Mesendoderm (in vitro differentiated cells): ENCODE data around the gene POMGNT1.

ENCODE experiments used
- DNase-seq: peaks from one replicate; pipeline ENCODE4 v3.0.0; 2013
- H2AK5ac ChIP-seq: 2 replicates; pipeline ENCODE4 v1.6.1; 2013; ENCODE audit warnings: low read length, inconsistent platforms
- H2BK120ac ChIP-seq: 2 replicates; pipeline ENCODE4 v1.6.1; 2013; ENCODE audit warnings: low read depth, mild to moderate bottlenecking, low read length, moderate library complexity, mixed read lengths
- H2BK15ac ChIP-seq: replicated peaks from 2 replicates; pipeline ENCODE4 v1.6.1; 2013; ENCODE audit warnings: low read depth, mild to moderate bottlenecking, moderate library complexity
- H2BK5ac ChIP-seq: 2 replicates; pipeline ENCODE4 v1.6.1; 2013; ENCODE audit warnings: low read length, inconsistent platforms
- H3K18ac ChIP-seq: 2 replicates; pipeline ENCODE4 v1.6.1; 2013; ENCODE audit warnings: mild to moderate bottlenecking, low read length, mixed read lengths
- H3K23ac ChIP-seq: one replicate; pipeline ENCODE4 v1.6.1; 2013; ENCODE audit warnings: low read length
- H3K27ac ChIP-seq: 2 replicates; pipeline ENCODE4 v1.5.1; 2013; ENCODE audit warnings: low read depth, mild to moderate bottlenecking, inconsistent platforms, low read length, moderate library complexity
- H3K27me3 ChIP-seq: 2 replicates; pipeline ENCODE4 v1.6.1; 2013; ENCODE audit warnings: low read length, control low read depth, mild to moderate bottlenecking, inconsistent platforms; ENCODE audit not compliant: insufficient read depth, poor library complexity
- H3K36me3 ChIP-seq: 2 replicates; pipeline ENCODE4 v1.6.1; 2013; ENCODE audit warnings: low read length, inconsistent platforms; ENCODE audit not compliant: control insufficient read depth, insufficient read depth
- H3K4ac ChIP-seq: one replicate; pipeline ENCODE4 v1.6.1; 2013; ENCODE audit warnings: low read depth, mild to moderate bottlenecking, low read length, moderate library complexity
- H3K4me1 ChIP-seq: 2 replicates; pipeline ENCODE4 v1.6.1; 2013; ENCODE audit warnings: low read depth, low read length, inconsistent platforms; ENCODE audit not compliant: control insufficient read depth
- H3K4me2 ChIP-seq: 2 replicates; pipeline ENCODE4 v1.6.1; 2013; ENCODE audit warnings: low read length
- H3K4me3 ChIP-seq: 2 replicates; pipeline ENCODE4 v1.5.1; 2013; ENCODE audit warnings: mild to moderate bottlenecking, low read length
- H3K56ac ChIP-seq: one replicate; pipeline ENCODE4 v1.6.1; 2013; ENCODE audit warnings: low read length
- H3K79me1 ChIP-seq: 2 replicates; pipeline ENCODE4 v1.6.1; 2013; ENCODE audit warnings: low read length, inconsistent platforms
- H3K79me2 ChIP-seq: 2 replicates; pipeline ENCODE4 v1.6.1; 2013; ENCODE audit warnings: mild to moderate bottlenecking, low read length; ENCODE audit not compliant: control insufficient read depth, insufficient read depth
- H3K9ac ChIP-seq: 2 replicates; pipeline ENCODE4 v1.6.1; 2013; ENCODE audit warnings: low read length, inconsistent platforms
- H4K5ac ChIP-seq: one replicate; pipeline ENCODE4 v1.6.1; 2013; ENCODE audit warnings: low read length
- H4K8ac ChIP-seq: one replicate; pipeline ENCODE4 v1.6.1; 2013; ENCODE audit warnings: low read depth, mild to moderate bottlenecking, control low read depth, low read length, moderate library complexity
- WGBS: extraction: QIAGEN DNeasy Blood & Tissue Kit; methylation state at CpG from one replicate; pipeline ENCODE4 v1.1.7; 2013; ENCODE audit warnings: low lambda C conversion rate, missing lambda C conversion rate; ENCODE audit not compliant: insufficient coverage; ENCODE audit errors: extremely low coverage; 5-methylcytosine and 5-hydroxymethylcytosine counted together

Gene POMGNT1

GRCh38 chr1:46191033-46191701 lies 7.1 kb downstream of the POMGNT1 start:
- Histone ChIP-seq H3K23ac (no peak overlapping the region), H3K79me1 (no peaks in the 10 kb centered on the region), H3K56ac (no peak overlapping the region), H3K18ac (no peak overlapping the region), H3K4me2 (no peak overlapping the region), H3K4ac (no peak overlapping the region), H2BK15ac (no peak overlapping the region), H3K36me3 (peaks cover 11% of the 10 kb centered on the region), H3K4me3 (no peak overlapping the region), H4K5ac (no peak overlapping the region), H3K9ac (no peak overlapping the region), H4K8ac (no peak overlapping the region), H2BK5ac (no peak overlapping the region), H2BK120ac (no peak overlapping the region), H3K79me2 (no peaks in the 10 kb centered on the region), H2AK5ac (no peak overlapping the region), H3K27ac (no peak overlapping the region), H3K27me3 (no peaks in the 10 kb centered on the region), H3K4me1 (no peaks in the 10 kb centered on the region)
- no peak for DNase-seq
- no CpG with 5 or more reads among the region's 9 CpGs for WGBS

GRCh38 chr1:46190539-46190938 lies 7.7 kb downstream of the POMGNT1 start:
- H3K36me3 ChIP-seq, result peaks cover 11% of the 10 kb centered on the region
- H3K79me2 ChIP-seq, result no peaks in the 10 kb centered on the region
- no peak overlapping the region for H3K4ac ChIP-seq
- no peak overlapping the region for H3K4me2 ChIP-seq
- no peak overlapping the region for H4K8ac ChIP-seq
- H4K5ac ChIP-seq, result no peak overlapping the region
- H3K4me3 ChIP-seq, result no peak overlapping the region
- H3K27ac ChIP-seq, result no peak overlapping the region
- no peak overlapping the region for H3K56ac ChIP-seq
- no peak overlapping the region for H3K23ac ChIP-seq
- H3K79me1 ChIP-seq, result no peaks in the 10 kb centered on the region
- H3K9ac ChIP-seq, result no peak overlapping the region
- WGBS, result no CpG with 5 or more reads among the region's 3 CpGs
- no peak overlapping the region for H3K18ac ChIP-seq
- DNase-seq, result no peak
- H3K4me1 ChIP-seq, result no peaks in the 10 kb centered on the region
- no peak overlapping the region for H2BK5ac ChIP-seq
- no peaks in the 10 kb centered on the region for H3K27me3 ChIP-seq
- no peak overlapping the region for H2AK5ac ChIP-seq
- H2BK120ac ChIP-seq, result no peak overlapping the region
- H2BK15ac ChIP-seq, result no peak overlapping the region

DNA sequence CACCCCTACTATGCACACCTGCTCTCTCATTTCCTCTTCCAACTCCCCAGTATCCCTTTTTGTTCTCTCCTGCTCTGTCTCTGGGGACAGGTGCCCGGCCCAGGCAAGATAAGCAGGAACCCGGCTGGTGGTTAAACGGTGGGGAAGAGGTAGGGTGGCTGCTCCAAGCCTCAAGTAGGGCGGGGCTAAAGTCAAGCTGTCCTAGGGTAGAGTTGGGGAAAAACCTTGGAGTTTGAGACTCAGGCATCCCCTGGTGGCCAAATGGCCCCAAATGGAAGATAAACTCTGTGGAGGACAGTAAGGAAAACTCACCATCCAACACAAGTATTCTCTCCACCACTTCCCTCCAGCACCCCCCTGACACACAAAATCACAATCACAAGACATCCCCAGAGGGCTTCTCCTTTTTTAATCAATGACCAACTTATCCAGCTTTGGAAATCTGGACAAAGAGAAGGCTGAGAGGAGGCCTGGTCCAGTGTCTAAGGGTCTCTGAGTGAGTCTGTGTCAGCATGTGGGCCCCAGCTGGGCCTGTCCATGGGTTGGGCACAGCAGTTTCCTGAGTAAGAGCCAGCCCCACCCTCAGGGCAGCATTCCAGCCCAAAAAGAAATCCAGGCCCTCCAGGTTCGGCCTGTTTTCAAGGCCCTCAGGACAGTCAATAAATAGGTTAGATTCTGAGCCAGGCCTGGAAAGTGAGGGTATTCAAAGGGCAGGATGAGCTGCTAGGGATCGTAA lies 9.8 kb downstream of the POMGNT1 start:
- H3K27me3 ChIP-seq, result no peaks in the 10 kb centered on the region
- H3K4me3 ChIP-seq, result no peak overlapping the region
- DNase-seq, result no peak
- H2AK5ac ChIP-seq, result no peak overlapping the region
- H3K9ac ChIP-seq, result no peak overlapping the region
- H2BK120ac ChIP-seq, result no peak overlapping the region
- no peaks in the 10 kb centered on the region for H3K79me1 ChIP-seq
- no peak overlapping the region for H2BK15ac ChIP-seq
- H3K56ac ChIP-seq, result no peak overlapping the region
- no peaks in the 10 kb centered on the region for H3K79me2 ChIP-seq
- H3K36me3 ChIP-seq, result peaks cover 11% of the 10 kb centered on the region
- H4K5ac ChIP-seq, result no peak overlapping the region
- no peak overlapping the region for H3K4me2 ChIP-seq
- WGBS, result no CpG with 5 or more reads among the region's 6 CpGs
- no peak overlapping the region for H4K8ac ChIP-seq
- H3K4ac ChIP-seq, result no peak overlapping the region
- no peak overlapping the region for H3K18ac ChIP-seq
- no peak overlapping the region for H3K27ac ChIP-seq
- no peak overlapping the region for H3K23ac ChIP-seq
- H2BK5ac ChIP-seq, result no peak overlapping the region
- H3K4me1 ChIP-seq, result no peaks in the 10 kb centered on the region

- H3K56ac ChIP-seq, result no peak overlapping the region
- H3K23ac ChIP-seq, result no peak overlapping the region
- no peak overlapping the region for H3K9ac ChIP-seq
- H3K4me1 ChIP-seq, result no peaks in the 10 kb centered on the region
- H3K4me2 ChIP-seq, result no peak overlapping the region
- no peak overlapping the region for H3K27ac ChIP-seq
- no peaks in the 10 kb centered on the region for H3K79me2 ChIP-seq
- H4K5ac ChIP-seq, result no peak overlapping the region
- H3K18ac ChIP-seq, result no peak overlapping the region
- H4K8ac ChIP-seq, result no peak overlapping the region
- no peak overlapping the region for H3K4me3 ChIP-seq
- no peak overlapping the region for H3K4ac ChIP-seq
- H3K79me1 ChIP-seq, result no peaks in the 10 kb centered on the region
- DNase-seq, result no peak
- no peak overlapping the region for H2BK15ac ChIP-seq
- no CpG with 5 or more reads among the region's 8 CpGs for WGBS
- H2BK120ac ChIP-seq, result no peak overlapping the region
- H2BK5ac ChIP-seq, result no peak overlapping the region
- no peaks in the 10 kb centered on the region for H3K27me3 ChIP-seq
- no peak overlapping the region for H2AK5ac ChIP-seq
- peaks cover 7% of the 10 kb centered on the region for H3K36me3 ChIP-seq
Observed at GRCh38 chr1:46187106-46187869, 10.9 kb downstream of the POMGNT1 start.

DNA sequence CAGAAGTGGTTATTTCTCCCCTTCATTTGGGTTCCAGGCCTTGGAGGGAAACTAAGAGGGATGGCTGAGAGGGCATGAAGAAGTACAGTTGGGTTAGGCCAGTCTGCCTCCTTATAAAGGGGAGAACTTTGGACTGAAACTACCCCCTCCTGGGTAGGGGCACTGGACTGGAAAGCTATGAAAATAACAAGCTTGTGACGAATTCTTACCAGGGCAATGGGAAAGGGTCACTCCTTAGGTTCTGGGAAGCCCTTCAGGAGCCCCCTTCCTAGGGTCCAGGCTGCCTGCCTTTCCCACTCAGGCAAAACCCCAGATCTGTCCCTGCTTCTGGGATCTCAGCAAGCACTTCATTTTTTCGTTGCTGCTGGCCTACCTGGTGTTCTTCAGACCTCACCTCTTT lies 12.2 kb downstream of the POMGNT1 start:
- no peak overlapping the region for H3K4me3 ChIP-seq
- H3K9ac ChIP-seq, result no peak overlapping the region
- no peak overlapping the region for H2BK15ac ChIP-seq
- H3K79me2 ChIP-seq, result no peaks in the 10 kb centered on the region
- peaks cover 3% of the 10 kb centered on the region for H3K36me3 ChIP-seq
- H2BK5ac ChIP-seq, result no peak overlapping the region
- H3K23ac ChIP-seq, result no peak overlapping the region
- H3K27ac ChIP-seq, result no peak overlapping the region
- H3K4ac ChIP-seq, result no peak overlapping the region
- H3K4me2 ChIP-seq, result no peak overlapping the region
- H3K79me1 ChIP-seq, result no peaks in the 10 kb centered on the region
- no peak overlapping the region for H2AK5ac ChIP-seq
- no peaks in the 10 kb centered on the region for H3K4me1 ChIP-seq
- H3K27me3 ChIP-seq, result no peaks in the 10 kb centered on the region
- WGBS, result no CpG with 5 or more reads among the region's 2 CpGs
- H4K5ac ChIP-seq, result no peak overlapping the region
- H3K18ac ChIP-seq, result no peak overlapping the region
- no peak overlapping the region for H3K56ac ChIP-seq
- no peak for DNase-seq
- H4K8ac ChIP-seq, result no peak overlapping the region
- no peak overlapping the region for H2BK120ac ChIP-seq
